ENCODE results near the gene CTSS.

CTSS gene

GRCh38 chr1:150696995-150697927 lies 68.3 kb downstream of the CTSS start, which contains the start of gene GOLPH3L:
GOLPH3L (minus strand) TSS chr1:150697154; CDS start chr1:150694838, 2,316 bp downstream.
- peak; percentile 98 for DNase-seq (ENCODE audit: low spot score)

GRCh38 chr1:150696590-150696989 lies 69.0 kb downstream of the CTSS start:
- no peak for DNase-seq (ENCODE audit: low spot score)

- DNase-seq (ENCODE audit: low spot score) = peak; percentile 6
Observed at GRCh38 chr1:150696162-150696561, 69.4 kb downstream of the CTSS start.

GRCh38 chr1:150695561-150695960 lies 70.0 kb downstream of the CTSS start:
- peak; percentile 5 for DNase-seq (ENCODE audit: low spot score)

- DNase-seq (ENCODE audit: low spot score) = peak; percentile 69
Observed at GRCh38 chr1:150692720-150693119, 72.9 kb downstream of the CTSS start.

- no peak for DNase-seq (ENCODE audit: low spot score)
Observed at GRCh38 chr1:150688763-150689162, 76.8 kb downstream of the CTSS start.

- DNase-seq (ENCODE audit: low spot score) = no peak
Observed at GRCh38 chr1:150686275-150686674, 79.3 kb downstream of the CTSS start.

- no peak for DNase-seq (ENCODE audit: low spot score)
Observed at GRCh38 chr1:150683914-150684313, 81.7 kb downstream of the CTSS start.
